ENCODE measurements around the gene DNAH7. TPM values are rescaled to one million over a fixed set of nuclear protein-coding genes. Genes with fewer than 3 reads are reported as not detected.

DNAH7 gene
- total and polyA plus RNA-seq, 2 of the 4 experiments (the other 2 are of a cell fraction), result 0.22 to 0.36 TPM

GRCh38 chr2:195819276-195819675, 249.4 kb downstream of the DNAH7 start:
- H3K27ac ChIP-seq (ENCODE audit: insufficient read depth, low read length), result no peak overlapping the region
- H2BK20ac ChIP-seq (ENCODE audit: low read depth, low read length), result peak overlapping the region; percentile 71; the same call in 1 of the 2 replicates
- H3K79me1 ChIP-seq (ENCODE audit: low read depth in 1 of 2, low read length in 2 of 2), result no peaks in the 10 kb centered on the region
- ATAC-seq (ENCODE audit: low read depth) (no peak), DNase-seq (peak; percentile 21)
- no peak overlapping the region for H2AK9ac ChIP-seq (replicated peaks; ENCODE audit: low read depth, low read length, poor library complexity)
- dilution Hi-C loops (cut with HindIII; ENCODE audit: low sequenced_read_pairs, unreplicated experiment), result no loop called here
- H2BK120ac ChIP-seq (ENCODE audit: low read depth, low read length), result peak overlapping the region; percentile 66
- peaks cover 9% of the 10 kb centered on the region for H3K4me1 ChIP-seq (ENCODE audit: control insufficient read depth, insufficient read depth, low read length)
- ChIA-PET POLR2A (ENCODE audit: unreplicated experiment) (no interaction called here), CTCF (no interaction called here)
- H3K9me3 ChIP-seq (ENCODE audit: control insufficient read depth, insufficient read depth, low read length), result no peaks in the 10 kb centered on the region
- peaks cover 3% of the 10 kb centered on the region; the same call in 1 of the 2 replicates for H3K9me1 ChIP-seq (ENCODE audit: insufficient read depth, low read length)
- H4K91ac ChIP-seq (ENCODE audit: insufficient read depth, low read depth, low read length), result peak overlapping the region; percentile 56; the same call in 1 of the 2 replicates
- H2BK15ac ChIP-seq (ENCODE audit: low read depth, low read length), result peak overlapping the region; percentile 77; the same call in 2 of the 3 replicates
- no peak overlapping the region for H3K4me2 ChIP-seq (ENCODE audit: low read depth, low read length)
- H2AK5ac ChIP-seq (ENCODE audit: low read depth, low read length), result peak overlapping the region; percentile 63
- no peak overlapping the region for H3K9ac ChIP-seq (ENCODE audit: low read depth, low read length)
- H3K23ac ChIP-seq (ENCODE audit: low read depth, low read length), result no peak overlapping the region
- H2BK5ac ChIP-seq (ENCODE audit: low read depth, low read length, poor library complexity, severe bottlenecking), result no peak overlapping the region
- WGBS, 2 experiments (ENCODE audit: extremely low coverage in 2 of 2, insufficient read length in 1 of 2), result no CpG with 5 or more reads among the region's 1 CpG
- intact Hi-C loops (cut with micrococcal nuclease), result no loop called here
- BruUV-seq (replicated peaks), result no TSS peak
- H2AFZ ChIP-seq (replicated peaks; ENCODE audit: low read length, poor library complexity), result no peak overlapping the region
- peak overlapping the region in 1 of 2 experiments; percentile 60; a peak in 1 of 4 replicates for H4K8ac ChIP-seq (ENCODE audit: low read depth in 2 of 2, low read length in 2 of 2)
- TF ChIP-seq RFX5 (IDR thresholded peaks at IDR 0.05; ENCODE audit: low read depth, low read length) (no peak), POLR2A (IDR thresholded peaks at IDR 0.05; ENCODE audit: low read depth, low read length) (no peak), SMC3 (IDR thresholded peaks at IDR 0.05; ENCODE audit: low read depth, low read length) (no peak), MAZ (IDR thresholded peaks at IDR 0.05; ENCODE audit: borderline replicate concordance, low read depth, low read length) (no peak), USF2 (IDR thresholded peaks at IDR 0.05; ENCODE audit: low read depth, low read length) (no peak), NFE2L2 (IDR thresholded peaks at IDR 0.05; ENCODE audit: low read depth, low read length) (no peak), RCOR1 (IDR thresholded peaks at IDR 0.05; ENCODE audit: insufficient replicate concordance, low read length) (no peak), ELK1 (IDR thresholded peaks at IDR 0.05; ENCODE audit: borderline replicate concordance, low read depth, low read length) (no peak), FOS (IDR thresholded peaks at IDR 0.05; ENCODE audit: low read depth, low read length) (no peak), MAFK (IDR thresholded peaks at IDR 0.05; ENCODE audit: low read depth, low read length) (no peak), RAD21 (IDR thresholded peaks at IDR 0.05; ENCODE audit: low read length) (no peak), CHD1 (IDR thresholded peaks at IDR 0.05; ENCODE audit: low read depth, low read length) (no peak), BHLHE40 (IDR thresholded peaks at IDR 0.05; ENCODE audit: low read depth, low read length) (no peak), MXI1 (IDR thresholded peaks at IDR 0.05; ENCODE audit: borderline replicate concordance, low read depth, low read length) (no peak), CEBPB (IDR thresholded peaks at IDR 0.05; ENCODE audit: low read depth, low read length) (no peak)
- TF ChIP-seq, protein P1, sequence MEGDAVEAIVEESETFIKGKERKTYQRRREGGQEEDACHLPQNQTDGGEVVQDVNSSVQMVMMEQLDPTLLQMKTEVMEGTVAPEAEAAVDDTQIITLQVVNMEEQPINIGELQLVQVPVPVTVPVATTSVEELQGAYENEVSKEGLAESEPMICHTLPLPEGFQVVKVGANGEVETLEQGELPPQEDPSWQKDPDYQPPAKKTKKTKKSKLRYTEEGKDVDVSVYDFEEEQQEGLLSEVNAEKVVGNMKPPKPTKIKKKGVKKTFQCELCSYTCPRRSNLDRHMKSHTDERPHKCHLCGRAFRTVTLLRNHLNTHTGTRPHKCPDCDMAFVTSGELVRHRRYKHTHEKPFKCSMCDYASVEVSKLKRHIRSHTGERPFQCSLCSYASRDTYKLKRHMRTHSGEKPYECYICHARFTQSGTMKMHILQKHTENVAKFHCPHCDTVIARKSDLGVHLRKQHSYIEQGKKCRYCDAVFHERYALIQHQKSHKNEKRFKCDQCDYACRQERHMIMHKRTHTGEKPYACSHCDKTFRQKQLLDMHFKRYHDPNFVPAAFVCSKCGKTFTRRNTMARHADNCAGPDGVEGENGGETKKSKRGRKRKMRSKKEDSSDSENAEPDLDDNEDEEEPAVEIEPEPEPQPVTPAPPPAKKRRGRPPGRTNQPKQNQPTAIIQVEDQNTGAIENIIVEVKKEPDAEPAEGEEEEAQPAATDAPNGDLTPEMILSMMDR (conservative IDR thresholded peaks at IDR 0.05; ENCODE audit: low read depth, low read length), result no peak
- in situ Hi-C loops (cut with MboI; ENCODE audit: low sequenced_read_pairs), result no loop called here
- H3K14ac ChIP-seq (replicated peaks; ENCODE audit: low read depth, low read length), result peak overlapping the region; percentile 56
- H3K36me3 ChIP-seq (ENCODE audit: control insufficient read depth, insufficient read depth, low read length), result no peaks in the 10 kb centered on the region
- H3K4me3 ChIP-seq (ENCODE audit: insufficient read depth, low read depth, low read length), result no peak overlapping the region
- no peaks in the 10 kb centered on the region for H3K27me3 ChIP-seq (ENCODE audit: control insufficient read depth, insufficient read depth, low read length)
- peak overlapping the region; percentile 34; the same call in 1 of the 2 replicates for H3K18ac ChIP-seq (ENCODE audit: low read depth, low read length)
- no peaks in the 10 kb centered on the region for H4K20me1 ChIP-seq (ENCODE audit: insufficient read depth, low read length)
- H3K4ac ChIP-seq (ENCODE audit: low read depth, low read length), result peak overlapping the region; percentile 75; the same call in 1 of the 2 replicates
- no peak overlapping the region for H3K56ac ChIP-seq (ENCODE audit: extremely low read depth, insufficient read depth, low read length)
- H4K5ac ChIP-seq (ENCODE audit: low read depth, low read length), result peak overlapping the region; percentile 52; the same call in 1 of the 2 replicates

Measured in IMR-90 (cell line).